Measurements from ENCODE around the gene MYH16. TPM values are rescaled to one million over a fixed set of nuclear protein-coding genes. Genes with fewer than 3 reads are reported as not detected.
A peak's percentile ranks its signal among the peaks of the same experiment; 100 is the strongest.
"Not testable (repeated sequence)": the region's sequence is repeated elsewhere in the genome, so short reads cannot be mapped to it uniquely, and the experiment has no call there.

MYH16 gene
- total RNA-seq, 2 donors from 2014 or later: not detected

DNA sequence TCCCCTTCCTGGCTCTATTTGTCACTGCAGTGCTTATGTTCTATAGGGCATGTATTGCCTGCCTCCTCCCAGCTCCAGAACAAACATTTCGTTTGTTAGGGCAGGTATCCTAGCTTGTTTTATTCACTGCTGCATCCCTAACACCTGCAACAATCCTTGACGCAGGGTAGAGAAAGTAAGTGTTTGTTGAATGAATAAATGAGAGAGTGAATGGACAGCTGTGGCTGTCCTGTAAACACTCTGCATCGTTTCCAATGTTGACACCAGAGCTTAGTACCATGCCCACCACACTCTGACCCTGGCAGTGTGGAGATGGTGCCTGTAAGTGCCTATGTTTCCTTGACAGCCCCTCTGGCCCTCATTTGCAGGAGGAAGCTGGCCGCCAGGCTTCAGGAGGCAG lies 21.0 kb downstream of the MYH16 start:
- DNase-seq (ENCODE audit: low spot score) (peak; percentile 56), ATAC-seq (no peak)
- no peaks in the 10 kb centered on the region for H3K27me3 Mint-ChIP-seq
- no peak overlapping the region for H3K4me3 Mint-ChIP-seq
- no peaks in the 10 kb centered on the region for H3K9me3 Mint-ChIP-seq
- no peaks in the 10 kb centered on the region for H3K4me1 Mint-ChIP-seq (ENCODE audit: low read depth in 2 of 2)
- H3K27ac Mint-ChIP-seq: peak overlapping the region in 1 of 2 donors; percentile 47
- H3K36me3 Mint-ChIP-seq: no peaks in the 10 kb centered on the region

DNA sequence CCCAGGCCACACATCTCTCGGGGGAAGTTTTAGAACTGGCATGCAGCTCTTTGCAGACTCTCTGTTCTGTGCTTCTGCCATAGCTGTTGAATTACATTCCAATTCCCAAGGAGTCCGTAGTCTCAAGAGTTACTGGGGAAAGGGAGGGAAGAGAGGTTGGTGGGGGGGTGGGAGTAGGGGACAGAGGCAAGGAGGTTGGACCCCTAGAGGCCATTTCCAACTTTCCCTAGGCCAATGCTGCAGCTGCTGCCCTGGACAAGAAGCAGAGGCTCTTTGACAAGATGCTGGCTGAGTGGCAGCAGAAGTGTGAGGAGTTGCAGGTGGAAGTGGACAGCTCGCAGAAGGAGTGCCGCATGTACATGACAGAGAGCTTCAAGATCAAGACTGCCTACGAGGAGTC lies 23.8 kb downstream of the MYH16 start:
- H3K4me1 Mint-ChIP-seq (ENCODE audit: low read depth in 2 of 2): no peaks in the 10 kb centered on the region
- no peak overlapping the region for H3K4me3 Mint-ChIP-seq
- no peaks in the 10 kb centered on the region for H3K27me3 Mint-ChIP-seq
- ATAC-seq (peak in 1 of 2 donors; percentile 11), DNase-seq (ENCODE audit: low spot score) (peak; percentile 32)
- no peaks in the 10 kb centered on the region for H3K9me3 Mint-ChIP-seq
- no peaks in the 10 kb centered on the region for H3K36me3 Mint-ChIP-seq
- no peak overlapping the region for H3K27ac Mint-ChIP-seq

DNA sequence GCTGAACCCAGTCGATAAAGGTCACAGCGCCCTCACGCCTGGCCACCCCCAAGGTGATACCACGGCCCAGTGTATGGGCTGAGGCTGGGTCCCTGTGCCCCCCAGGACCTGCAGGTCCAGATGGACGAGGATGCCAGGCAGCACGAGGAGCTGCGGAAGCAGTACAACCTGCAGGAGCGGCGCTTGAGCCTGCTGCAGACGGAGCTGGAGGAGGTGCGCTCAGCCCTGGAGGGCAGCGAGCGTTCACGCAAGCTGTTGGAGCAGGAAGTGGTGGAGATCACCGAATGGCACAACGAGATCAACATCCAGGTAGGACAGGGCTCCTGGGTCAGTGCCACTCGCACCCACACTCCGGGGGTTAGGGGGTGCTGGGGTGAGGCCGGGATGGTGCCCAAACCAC lies 28.9 kb downstream of the MYH16 start:
- Mint-ChIP-seq H3K27ac (no peak overlapping the region), H3K4me3 (no peak overlapping the region), H3K36me3 (no peaks in the 10 kb centered on the region), H3K27me3 (no peaks in the 10 kb centered on the region), H3K4me1 (ENCODE audit: low read depth in 2 of 2) (no peaks in the 10 kb centered on the region), H3K9me3 (no peaks in the 10 kb centered on the region)
- ATAC-seq (no peak), DNase-seq (ENCODE audit: low spot score) (peak; percentile 63)

DNA sequence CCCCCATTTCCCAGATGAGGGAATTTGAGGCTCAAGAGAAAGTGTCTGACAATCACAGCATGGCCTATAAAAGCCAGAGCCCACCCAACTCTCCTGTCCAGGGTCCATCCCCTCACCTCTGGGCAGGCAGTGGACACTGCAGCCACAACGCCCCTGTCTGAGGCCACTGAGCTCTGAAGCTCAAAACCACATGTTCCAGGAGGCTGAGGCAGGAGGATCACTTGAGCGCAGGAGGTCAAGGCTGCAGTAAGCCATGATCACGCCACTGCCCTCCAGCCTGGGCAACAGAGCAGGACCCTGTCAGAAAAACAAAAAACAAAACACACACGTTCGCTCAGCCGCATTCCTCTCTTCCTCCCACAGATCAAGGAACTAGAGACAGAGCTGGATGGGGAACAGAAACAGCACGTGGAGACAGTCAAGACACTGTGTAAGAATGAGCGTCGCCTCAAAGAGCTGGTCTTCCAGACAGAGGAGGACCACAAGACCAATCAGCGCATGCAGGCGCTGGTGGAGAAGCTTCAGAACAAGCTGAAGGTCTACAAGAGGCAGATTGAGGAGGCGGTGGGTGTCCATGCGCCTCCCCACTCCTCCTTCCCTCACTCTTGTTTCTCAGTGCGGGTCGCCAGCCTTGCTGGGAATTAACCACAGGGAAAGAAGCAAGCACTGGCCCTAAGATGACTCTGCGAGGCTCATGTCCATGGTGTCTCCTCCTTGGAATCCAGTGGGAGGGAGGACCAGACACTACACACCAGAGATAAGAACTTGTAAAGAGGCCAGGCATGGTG lies 33.0 kb downstream of the MYH16 start:
- H3K27me3 Mint-ChIP-seq: peaks cover 0 to 7% of the 10 kb centered on the region in 2 donors
- ATAC-seq (no peak), DNase-seq (ENCODE audit: low spot score) (peak; percentile 35)
- no peak overlapping the region for H3K27ac Mint-ChIP-seq
- H3K36me3 Mint-ChIP-seq: no peaks in the 10 kb centered on the region
- no peak overlapping the region for H3K4me3 Mint-ChIP-seq
- no peaks in the 10 kb centered on the region for H3K9me3 Mint-ChIP-seq
- H3K4me1 Mint-ChIP-seq (ENCODE audit: low read depth in 2 of 2): no peaks in the 10 kb centered on the region

DNA sequence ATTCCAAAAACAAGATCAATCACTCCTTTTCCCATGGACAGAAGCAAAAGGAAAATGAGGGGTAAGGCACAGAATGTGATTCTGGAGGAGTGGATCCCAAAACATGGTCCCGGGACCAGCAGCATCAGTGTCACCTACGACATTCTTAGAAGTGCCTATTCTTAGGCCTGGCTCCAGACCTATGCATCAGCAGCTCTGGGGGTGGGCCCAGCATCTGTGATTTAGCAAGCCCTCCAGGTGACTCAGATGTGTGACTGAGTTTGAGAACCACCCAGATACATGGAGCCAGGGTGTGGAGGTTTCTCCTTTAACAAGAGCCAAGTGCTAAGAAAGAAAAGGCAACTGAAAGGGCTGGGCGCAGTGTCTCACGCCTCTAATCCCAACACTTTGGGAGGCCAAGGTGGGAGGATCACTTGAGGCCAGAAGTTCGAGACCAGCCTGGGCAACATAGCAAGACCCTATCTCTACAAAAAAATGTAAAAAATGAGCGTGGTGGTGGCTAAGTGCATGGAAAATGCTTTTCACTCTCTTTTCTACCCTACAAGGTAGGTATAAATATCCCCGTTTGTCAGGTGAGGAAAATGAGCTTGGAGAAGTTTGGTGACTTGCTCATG lies 35.9 kb downstream of the MYH16 start:
- no peak overlapping the region for H3K27ac Mint-ChIP-seq
- no peak overlapping the region for H3K4me3 Mint-ChIP-seq
- no peak for ATAC-seq
- H3K4me1 Mint-ChIP-seq (ENCODE audit: low read depth in 2 of 2): peaks cover 6 to 8% of the 10 kb centered on the region in 2 donors
- no peak for DNase-seq (ENCODE audit: low spot score)
- H3K27me3 Mint-ChIP-seq: peaks cover 3 to 10% of the 10 kb centered on the region in 2 donors
- no peaks in the 10 kb centered on the region for H3K9me3 Mint-ChIP-seq
- H3K36me3 Mint-ChIP-seq: no peaks in the 10 kb centered on the region

DNA sequence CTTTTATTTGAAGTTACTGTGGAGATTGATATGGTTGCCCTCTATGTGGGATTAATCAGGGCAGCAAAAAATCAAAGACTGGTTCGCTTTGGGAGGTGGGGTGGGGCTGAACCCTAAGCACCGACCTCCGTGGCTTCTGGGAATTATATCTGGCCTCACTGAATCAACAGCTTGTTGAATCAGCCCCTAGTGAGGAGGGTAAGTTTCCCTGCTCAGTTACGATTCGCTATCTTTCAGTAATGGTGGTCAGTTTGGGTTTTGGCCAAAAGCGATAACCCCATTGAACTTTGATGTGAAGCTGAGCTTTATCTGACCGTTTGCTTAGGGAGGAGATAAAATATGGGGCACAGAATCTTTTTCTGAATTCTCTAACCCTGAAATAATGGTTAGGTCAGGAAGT lies 36.5 kb downstream of the MYH16 start:
- peaks cover 6 to 9% of the 10 kb centered on the region in 2 donors for H3K4me1 Mint-ChIP-seq (ENCODE audit: low read depth in 2 of 2)

DNA sequence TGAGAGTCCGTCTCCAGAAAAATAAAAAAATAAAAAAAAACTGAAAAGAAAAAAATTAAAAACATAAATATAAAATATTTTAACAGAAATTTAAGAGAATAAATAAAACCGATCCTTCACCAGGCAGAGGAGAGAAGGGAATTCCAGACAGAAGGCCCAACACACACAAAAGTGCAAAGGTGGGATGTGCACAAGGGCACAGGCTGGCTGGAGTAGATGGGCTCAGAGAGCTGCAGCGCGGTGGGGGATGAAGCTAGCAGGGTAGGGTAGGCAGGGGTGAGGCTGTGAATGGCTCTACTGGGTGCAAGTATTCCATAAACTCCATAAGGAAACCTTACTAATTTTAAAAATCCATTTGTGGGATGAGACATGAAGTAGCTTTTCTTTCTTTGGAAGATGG lies 37.4 kb downstream of the MYH16 start:
- H3K27me3 Mint-ChIP-seq: peaks cover 3 to 10% of the 10 kb centered on the region in 2 donors
- peaks cover 6 to 9% of the 10 kb centered on the region in 2 donors for H3K4me1 Mint-ChIP-seq (ENCODE audit: low read depth in 2 of 2)

More for the DNA sequence above, 36.5 kb downstream of the MYH16 start:
- H3K4me3 Mint-ChIP-seq: no peak overlapping the region
- H3K9me3 Mint-ChIP-seq: no peaks in the 10 kb centered on the region
- H3K27ac Mint-ChIP-seq: no peak overlapping the region
- no peak for ATAC-seq
- H3K36me3 Mint-ChIP-seq: no peaks in the 10 kb centered on the region
- H3K27me3 Mint-ChIP-seq: peaks cover 3 to 10% of the 10 kb centered on the region in 2 donors
- no peak for DNase-seq (ENCODE audit: low spot score)

DNA sequence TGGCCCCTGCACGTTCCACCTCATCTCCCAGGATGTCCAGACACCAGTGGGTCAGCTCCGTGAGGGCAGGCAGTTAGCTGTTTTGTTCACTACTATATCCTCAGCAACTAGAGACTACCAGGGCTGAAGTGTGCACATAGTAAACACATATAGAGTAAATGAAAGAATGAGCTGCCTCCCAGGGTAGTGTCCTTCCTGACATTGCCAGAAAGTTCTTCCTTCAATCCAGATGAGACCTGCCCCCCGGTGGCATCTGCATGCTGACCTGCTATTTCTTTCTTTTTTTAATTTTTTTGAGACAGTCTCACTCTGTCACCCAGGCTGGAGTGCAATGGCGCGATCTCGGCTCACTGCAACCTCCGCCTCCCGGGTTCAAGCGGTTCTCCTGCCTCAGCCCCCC lies 39.1 kb downstream of the MYH16 start:
- Mint-ChIP-seq H3K36me3 (no peaks in the 10 kb centered on the region), H3K27ac (no peak overlapping the region), H3K9me3 (no peaks in the 10 kb centered on the region), H3K4me1 (ENCODE audit: low read depth in 2 of 2) (peaks cover 6 to 9% of the 10 kb centered on the region in 2 donors), H3K4me3 (no peak overlapping the region), H3K27me3 (peaks cover 3 to 10% of the 10 kb centered on the region in 2 donors)
- no peak for ATAC-seq
- DNase-seq (ENCODE audit: low spot score): no peak

More for the DNA sequence above, 37.4 kb downstream of the MYH16 start:
- Mint-ChIP-seq H3K36me3 (no peaks in the 10 kb centered on the region), H3K27ac (no peak overlapping the region), H3K4me3 (no peak overlapping the region), H3K9me3 (no peaks in the 10 kb centered on the region)
- DNase-seq (ENCODE audit: low spot score): no peak
- no peak for ATAC-seq

DNA sequence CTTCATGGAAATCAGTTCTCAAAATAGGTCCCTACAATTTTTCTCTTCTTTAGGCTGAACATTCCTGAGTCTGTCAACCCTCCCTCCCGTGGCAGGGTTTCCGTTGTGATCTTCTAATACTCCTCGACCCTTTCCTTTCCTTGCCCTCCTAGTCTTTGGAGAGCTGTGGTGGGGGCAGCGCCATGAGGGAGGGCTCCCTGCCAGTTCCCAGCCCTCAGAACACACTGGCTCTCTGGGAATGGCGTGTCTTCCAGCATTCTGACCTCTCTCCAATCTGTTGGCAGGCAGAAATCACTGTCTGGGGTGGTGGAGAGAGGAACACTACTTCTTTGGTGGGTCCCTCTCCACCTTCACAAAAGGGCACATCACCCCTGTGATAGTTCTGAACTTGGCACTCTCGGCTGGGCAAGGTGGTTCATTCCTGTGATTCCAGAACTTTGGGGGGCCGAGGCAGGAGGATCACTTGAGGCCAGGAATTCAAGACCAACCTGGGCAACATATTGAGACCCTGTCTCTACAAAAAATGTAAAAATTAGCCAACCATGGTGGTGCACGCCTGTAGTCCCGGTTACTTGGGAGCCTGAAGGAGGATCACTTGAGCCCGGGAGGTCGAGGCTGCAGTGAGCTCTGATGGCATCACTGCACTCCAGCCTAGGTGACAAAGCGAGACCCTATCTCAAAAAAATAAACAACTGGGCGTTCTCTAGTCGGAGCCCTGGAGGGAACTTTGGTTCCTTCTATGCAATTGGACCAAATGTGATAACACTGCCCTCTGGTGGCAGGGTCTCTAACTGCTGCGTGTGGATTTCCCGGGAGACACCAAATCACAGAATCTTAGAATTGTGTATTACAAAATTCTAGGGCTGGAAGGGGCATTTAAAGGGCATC lies 39.9 kb downstream of the MYH16 start:
- Mint-ChIP-seq H3K27me3 (peaks cover 3 to 10% of the 10 kb centered on the region in 2 donors), H3K36me3 (no peaks in the 10 kb centered on the region), H3K4me3 (peak overlapping the region; percentile 28)

DNA sequence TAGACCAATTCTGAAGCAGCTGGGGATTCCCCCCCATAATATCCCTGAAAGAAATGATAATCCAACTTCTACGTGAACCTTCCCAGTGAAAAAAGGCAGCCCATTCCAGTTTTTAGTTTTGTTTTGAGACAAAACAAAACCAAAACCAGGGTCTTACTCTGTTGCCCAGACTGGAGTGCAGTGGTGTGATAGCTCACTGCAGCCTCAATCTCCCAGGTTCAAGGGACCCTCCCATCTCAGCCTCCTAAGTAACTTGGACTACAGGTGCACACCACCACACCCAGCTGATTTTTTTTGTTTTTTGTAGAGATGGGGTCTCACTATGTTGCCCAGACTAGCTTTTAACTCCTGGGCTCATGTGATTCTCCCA lies 40.5 kb downstream of the MYH16 start:
- Mint-ChIP-seq H3K27me3 (peaks cover 3 to 10% of the 10 kb centered on the region in 2 donors), H3K9me3 (no peaks in the 10 kb centered on the region), H3K4me3 (peak overlapping the region; percentile 28), H3K36me3 (no peaks in the 10 kb centered on the region), H3K4me1 (ENCODE audit: low read depth in 2 of 2) (peaks cover 6 to 9% of the 10 kb centered on the region in 2 donors), H3K27ac (no peak overlapping the region)
- DNase-seq (ENCODE audit: low spot score) (no peak), ATAC-seq (peak in 1 of 2 donors; percentile 69)

More for the DNA sequence above, 39.9 kb downstream of the MYH16 start:
- H3K27ac Mint-ChIP-seq: no peak overlapping the region
- H3K4me1 Mint-ChIP-seq (ENCODE audit: low read depth in 2 of 2): peaks cover 6 to 9% of the 10 kb centered on the region in 2 donors
- DNase-seq (ENCODE audit: low spot score) (peak; percentile 80), ATAC-seq (peak; percentile 66 to 73)
- no peaks in the 10 kb centered on the region for H3K9me3 Mint-ChIP-seq

DNA sequence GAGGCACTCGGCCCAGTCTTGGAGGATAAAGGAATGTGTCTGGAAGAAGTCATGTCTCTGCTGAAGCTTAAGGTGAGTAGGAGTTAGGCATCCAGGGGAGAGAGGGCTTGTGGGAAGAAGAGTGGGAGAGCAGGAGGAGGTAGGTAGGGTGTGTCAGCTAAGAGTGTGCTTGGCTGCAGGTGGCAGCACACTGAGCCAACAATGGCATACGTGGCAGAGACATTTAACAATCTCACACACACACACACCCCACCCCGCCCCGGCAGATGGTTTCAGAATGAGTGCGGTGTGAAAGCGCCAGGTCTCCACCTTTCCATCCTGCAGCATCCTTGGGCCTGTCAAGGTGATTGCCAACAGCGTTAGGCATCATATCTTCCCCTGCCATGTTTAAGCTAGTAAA lies 41.9 kb downstream of the MYH16 start:
- Mint-ChIP-seq H3K9me3 (no peaks in the 10 kb centered on the region), H3K4me1 (ENCODE audit: low read depth in 2 of 2) (peaks cover 6 to 9% of the 10 kb centered on the region in 2 donors), H3K4me3 (no peak overlapping the region), H3K27ac (peak overlapping the region in 1 of 2 donors; percentile 2), H3K27me3 (peaks cover 3 to 10% of the 10 kb centered on the region in 2 donors), H3K36me3 (no peaks in the 10 kb centered on the region)
- DNase-seq (ENCODE audit: low spot score) (no peak), ATAC-seq (peak in 1 of 2 donors; percentile 52)

DNA sequence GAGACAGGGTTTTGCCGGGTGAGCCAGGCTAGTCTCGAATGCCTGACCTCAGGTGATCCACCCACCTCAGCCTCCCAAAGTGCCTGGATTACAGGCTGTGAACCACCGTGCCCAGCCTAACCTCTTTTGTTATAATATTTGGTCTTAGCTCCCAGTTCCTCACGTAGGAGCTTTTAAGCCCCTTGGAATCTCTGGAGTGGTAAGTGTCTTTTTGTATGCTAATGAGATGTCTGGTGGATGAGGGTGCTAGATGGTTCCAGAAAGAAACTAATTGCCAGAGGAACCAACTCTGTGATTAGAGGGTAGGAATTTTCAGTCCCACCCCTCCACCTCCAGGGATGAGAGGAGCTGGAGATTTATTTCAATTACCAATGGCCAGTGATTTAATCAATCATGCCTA lies 47.7 kb downstream of the MYH16 start:
- Mint-ChIP-seq H3K4me3 (no peak overlapping the region), H3K36me3 (no peaks in the 10 kb centered on the region), H3K9me3 (no peaks in the 10 kb centered on the region), H3K27me3 (peaks cover 0 to 3% of the 10 kb centered on the region in 2 donors), H3K27ac (no peak overlapping the region), H3K4me1 (ENCODE audit: low read depth in 2 of 2) (peaks cover 0 to 6% of the 10 kb centered on the region in 2 donors)
- ATAC-seq (no peak), DNase-seq (ENCODE audit: low spot score) (no peak)

DNA sequence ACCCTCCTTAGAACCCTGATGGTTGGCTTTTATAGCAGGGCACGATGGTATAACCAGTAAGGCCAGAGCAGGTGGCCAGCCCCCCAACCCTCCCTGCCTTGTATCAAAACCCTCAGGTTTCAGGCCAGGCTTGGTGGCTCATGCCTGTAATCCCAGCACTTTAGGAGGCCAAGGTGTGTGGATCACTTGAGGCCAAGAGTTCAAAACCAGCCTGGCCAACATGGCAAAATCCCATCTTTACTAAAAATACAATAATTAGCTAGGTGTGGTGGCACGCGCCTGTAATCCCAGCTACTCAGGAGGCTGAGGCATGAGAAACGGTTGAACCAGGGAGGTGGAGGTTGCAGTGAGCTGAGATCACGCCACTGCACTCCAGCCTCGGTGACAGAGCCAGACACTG lies 50.0 kb downstream of the MYH16 start:
- not testable (repeated sequence) for H3K36me3 Mint-ChIP-seq; H3K27me3 Mint-ChIP-seq; DNase-seq (ENCODE audit: low spot score); H3K4me3 Mint-ChIP-seq; H3K27ac Mint-ChIP-seq; H3K9me3 Mint-ChIP-seq; ATAC-seq
- H3K4me1 Mint-ChIP-seq (ENCODE audit: low read depth in 2 of 2): peaks cover 9 to 19% of the 10 kb centered on the region in 2 donors

Data from natural killer cell treated with Interleukin-12 subunit alpha and Interleukin-12 subunit beta and Interleukin-15 and Interleukin-18, amount 100 ng/mL, for 72 hours (primary cell).